K562 (cell line): Measurements from ENCODE around the gene PRKAA1. TPM values are rescaled to one million over a fixed set of nuclear protein-coding genes. Genes with fewer than 3 reads are reported as not detected.
A peak's percentile ranks its signal among the peaks of the same experiment; 100 is the strongest.

Experiments
- BRD9 ChIP-seq: fragments of 450-650 bp; IDR thresholded peaks from 2 replicates; pipeline ENCODE4 v1.6.1; 2018; ENCODE audit warnings: low read depth; ENCODE audit not compliant: partially characterized antibody
- CBFB ChIP-seq: sonication (generic); formaldehyde crosslinking; IDR thresholded peaks from 2 replicates; pipeline ENCODE4 v1.4.0; 2020; ENCODE audit warnings: mild to moderate bottlenecking, missing genetic modification reagents
- COPS2 ChIP-seq: fragments of 450-650 bp; conservative IDR thresholded peaks from 2 replicates; pipeline ENCODE4 v1.6.1; 2016; ENCODE audit warnings: mild to moderate bottlenecking, moderate library complexity
- HMGN3 ChIP-seq: IDR thresholded peaks from 2 replicates; pipeline ENCODE4 v1.6.1; 2011; ENCODE audit warnings: borderline replicate concordance, low read depth, mild to moderate bottlenecking, mixed read lengths, low read length; ENCODE audit not compliant: insufficient read length; ENCODE audit errors: extremely low read depth
- TAL1 ChIP-seq: fragments of 450-650 bp; IDR thresholded peaks from 2 replicates; pipeline ENCODE4 v1.6.1; 2016; ENCODE audit warnings: mild to moderate bottlenecking
- ZFPM2 ChIP-seq: fragments of 250-450 bp; sonication (Bioruptor Pico); IDR thresholded peaks from 2 replicates; pipeline ENCODE4 v1.5.1; 2022; ENCODE audit warnings: mild to moderate bottlenecking
- ZNF444 ChIP-seq: fragments of 250-450 bp; sonication (Bioruptor Pico); IDR thresholded peaks from 2 replicates; pipeline ENCODE4 v1.4.0; 2020; ENCODE audit warnings: mild to moderate bottlenecking, moderate library complexity
- polyA plus RNA-seq, 8 experiments: library from polyadenylated mRNA; depleted of rRNA in 4 of 8; stranded (reverse) in 5 of 8; unstranded in 3 of 8; fragments of >200 nt; fragmentation: Nextera tagmentation in 2 of 8; fragmentation: Illumina TruSeq in 1 of 8; extraction: Ambion mirVana in 2 of 8; extraction: Trizol in 1 of 8; gene quantifications; 2 replicates each; pipeline versions ENCODE4 v1.2.1 to v1.2.3, GENCODE V29; 2011 to 2014; ENCODE audit warnings: inconsistent platforms in 1 of 8, missing spikeins in 1 of 8
- total RNA-seq, 7 experiments: library from RNA; depleted of rRNA in 6 of 7; stranded (reverse); fragments of >200 nt in 6 of 7; fragmentation: Illumina TruSeq in 2 of 7; extraction: Trizol in 2 of 7; gene quantifications; 2 replicates each; pipeline versions ENCODE4 v1.2.1 to v1.2.3, GENCODE V29; 2011 to 2021; ENCODE audit warnings: low replicate concordance in 1 of 7
- TF ChIP-seq, protein P1 (sequence below): fragments of 450-650 bp; IDR thresholded peaks from 2 replicates; pipeline ENCODE4 v1.6.1; 2016; ENCODE audit warnings: low read depth
- TF ChIP-seq, protein P2 (sequence below), 2 experiments: fragments of 450-650 bp; IDR thresholded peaks; 2 replicates each; pipeline ENCODE4 v1.6.1; 2018; ENCODE audit warnings: mild to moderate bottlenecking in 2 of 2, low read depth in 1 of 2; ENCODE audit not compliant: partially characterized antibody in 2 of 2
- TF ChIP-seq, protein P3 (sequence below): sonication (generic); formaldehyde crosslinking; IDR thresholded peaks from 2 replicates; pipeline ENCODE4 v1.4.0; 2020; ENCODE audit warnings: mild to moderate bottlenecking, missing genetic modification reagents
- TF ChIP-seq, protein P4 (sequence below): fragments of 450-650 bp; IDR thresholded peaks from 2 replicates; pipeline ENCODE4 v1.6.1; 2016

Gene PRKAA1
- total and polyA plus RNA-seq, 9 of the 15 experiments (the other 6 are each of a cell fraction or from before 2014, with no cell fraction given), result 24.5 to 84.0 (median 51.4) TPM

DNA sequence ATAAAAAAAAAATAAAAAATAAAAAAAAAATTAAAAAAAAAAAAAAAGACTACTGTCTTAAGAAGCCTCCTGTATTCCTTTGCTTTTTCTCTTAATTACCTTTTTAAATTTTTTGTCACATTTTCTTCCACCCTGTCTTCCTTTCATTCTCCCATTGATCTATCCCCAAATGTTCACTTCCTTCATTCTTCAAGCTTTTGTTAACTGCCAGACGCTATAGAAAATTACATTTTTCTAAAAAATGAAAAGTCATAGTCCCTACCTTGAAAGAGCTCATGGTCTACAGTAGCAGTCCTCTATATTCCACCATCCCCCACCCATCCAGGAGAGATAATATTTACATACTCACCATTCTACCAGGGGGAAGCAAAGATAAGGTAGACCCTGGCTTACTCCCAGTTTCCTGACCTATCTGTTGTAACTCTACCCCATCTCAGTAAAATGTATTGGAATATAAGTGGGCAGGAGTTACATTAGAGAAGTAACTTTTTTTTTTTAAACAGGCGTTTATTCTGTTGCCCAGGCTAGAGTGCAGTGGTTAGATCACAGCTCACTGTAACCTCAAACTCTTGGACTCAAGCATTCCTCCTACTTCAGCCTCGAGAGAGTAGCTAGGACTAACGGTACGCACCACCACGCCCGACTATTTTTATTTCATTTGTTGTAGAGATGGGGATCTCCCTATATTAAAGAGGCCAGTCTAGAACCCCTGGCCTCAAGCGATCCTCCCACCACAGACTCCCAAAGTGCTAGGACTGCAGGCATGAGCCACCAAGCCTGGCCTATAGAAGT is 3.8 kb upstream of the PRKAA1 start (continued):
- no peak for TF ChIP-seq HMGN3
- no peak for TF ChIP-seq CBFB
- TF ChIP-seq ZFPM2, result no peak
- no peak for TF ChIP-seq COPS2
- TF ChIP-seq TAL1, result peak; percentile 81
- peak; percentile 21 for TF ChIP-seq BRD9
- TF ChIP-seq, protein P1, sequence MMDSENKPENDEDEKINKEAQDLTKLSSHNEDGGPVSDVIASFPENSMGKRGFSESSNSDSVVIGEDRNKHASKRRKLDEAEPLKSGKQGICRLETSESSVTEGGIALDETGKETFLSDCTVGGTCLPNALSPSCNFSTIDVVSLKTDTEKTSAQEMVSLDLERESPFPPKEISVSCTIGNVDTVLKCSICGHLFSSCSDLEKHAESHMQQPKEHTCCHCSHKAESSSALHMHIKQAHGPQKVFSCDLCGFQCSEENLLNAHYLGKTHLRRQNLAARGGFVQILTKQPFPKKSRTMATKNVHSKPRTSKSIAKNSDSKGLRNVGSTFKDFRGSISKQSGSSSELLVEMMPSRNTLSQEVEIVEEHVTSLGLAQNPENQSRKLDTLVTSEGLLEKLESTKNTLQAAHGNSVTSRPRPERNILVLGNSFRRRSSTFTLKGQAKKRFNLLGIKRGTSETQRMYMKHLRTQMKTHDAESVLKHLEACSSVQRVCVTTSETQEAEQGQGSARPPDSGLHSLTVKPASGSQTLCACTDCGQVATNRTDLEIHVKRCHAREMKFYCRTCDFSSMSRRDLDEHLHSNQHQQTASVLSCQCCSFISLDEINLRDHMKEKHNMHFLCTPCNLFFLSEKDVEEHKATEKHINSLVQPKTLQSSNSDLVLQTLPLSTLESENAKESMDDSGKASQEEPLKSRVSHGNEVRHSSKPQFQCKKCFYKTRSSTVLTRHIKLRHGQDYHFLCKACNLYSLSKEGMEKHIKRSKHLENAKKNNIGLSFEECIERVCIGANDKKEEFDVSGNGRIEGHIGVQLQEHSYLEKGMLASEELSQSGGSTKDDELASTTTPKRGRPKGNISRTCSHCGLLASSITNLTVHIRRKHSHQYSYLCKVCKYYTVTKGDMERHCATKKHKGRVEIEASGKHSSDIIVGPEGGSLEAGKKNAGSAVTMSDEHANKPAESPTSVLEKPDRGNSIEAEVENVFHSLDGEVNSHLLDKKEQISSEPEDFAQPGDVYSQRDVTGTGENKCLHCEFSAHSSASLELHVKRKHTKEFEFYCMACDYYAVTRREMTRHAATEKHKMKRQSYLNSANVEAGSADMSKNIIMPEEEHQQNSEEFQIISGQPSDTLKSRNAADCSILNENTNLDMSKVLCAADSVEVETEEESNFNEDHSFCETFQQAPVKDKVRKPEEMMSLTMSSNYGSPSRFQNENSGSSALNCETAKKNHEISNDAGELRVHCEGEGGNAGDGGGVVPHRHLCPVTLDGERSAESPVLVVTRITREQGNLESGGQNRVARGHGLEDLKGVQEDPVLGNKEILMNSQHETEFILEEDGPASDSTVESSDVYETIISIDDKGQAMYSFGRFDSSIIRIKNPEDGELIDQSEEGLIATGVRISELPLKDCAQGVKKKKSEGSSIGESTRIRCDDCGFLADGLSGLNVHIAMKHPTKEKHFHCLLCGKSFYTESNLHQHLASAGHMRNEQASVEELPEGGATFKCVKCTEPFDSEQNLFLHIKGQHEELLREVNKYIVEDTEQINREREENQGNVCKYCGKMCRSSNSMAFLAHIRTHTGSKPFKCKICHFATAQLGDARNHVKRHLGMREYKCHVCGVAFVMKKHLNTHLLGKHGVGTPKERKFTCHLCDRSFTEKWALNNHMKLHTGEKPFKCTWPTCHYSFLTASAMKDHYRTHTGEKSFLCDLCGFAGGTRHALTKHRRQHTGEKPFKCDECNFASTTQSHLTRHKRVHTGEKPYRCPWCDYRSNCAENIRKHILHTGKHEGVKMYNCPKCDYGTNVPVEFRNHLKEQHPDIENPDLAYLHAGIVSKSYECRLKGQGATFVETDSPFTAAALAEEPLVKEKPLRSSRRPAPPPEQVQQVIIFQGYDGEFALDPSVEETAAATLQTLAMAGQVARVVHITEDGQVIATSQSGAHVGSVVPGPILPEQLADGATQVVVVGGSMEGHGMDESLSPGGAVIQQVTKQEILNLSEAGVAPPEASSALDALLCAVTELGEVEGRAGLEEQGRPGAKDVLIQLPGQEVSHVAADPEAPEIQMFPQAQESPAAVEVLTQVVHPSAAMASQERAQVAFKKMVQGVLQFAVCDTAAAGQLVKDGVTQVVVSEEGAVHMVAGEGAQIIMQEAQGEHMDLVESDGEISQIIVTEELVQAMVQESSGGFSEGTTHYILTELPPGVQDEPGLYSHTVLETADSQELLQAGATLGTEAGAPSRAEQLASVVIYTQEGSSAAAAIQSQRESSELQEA, result no peak
- no peak for TF ChIP-seq ZNF444
- TF ChIP-seq, protein P2, sequence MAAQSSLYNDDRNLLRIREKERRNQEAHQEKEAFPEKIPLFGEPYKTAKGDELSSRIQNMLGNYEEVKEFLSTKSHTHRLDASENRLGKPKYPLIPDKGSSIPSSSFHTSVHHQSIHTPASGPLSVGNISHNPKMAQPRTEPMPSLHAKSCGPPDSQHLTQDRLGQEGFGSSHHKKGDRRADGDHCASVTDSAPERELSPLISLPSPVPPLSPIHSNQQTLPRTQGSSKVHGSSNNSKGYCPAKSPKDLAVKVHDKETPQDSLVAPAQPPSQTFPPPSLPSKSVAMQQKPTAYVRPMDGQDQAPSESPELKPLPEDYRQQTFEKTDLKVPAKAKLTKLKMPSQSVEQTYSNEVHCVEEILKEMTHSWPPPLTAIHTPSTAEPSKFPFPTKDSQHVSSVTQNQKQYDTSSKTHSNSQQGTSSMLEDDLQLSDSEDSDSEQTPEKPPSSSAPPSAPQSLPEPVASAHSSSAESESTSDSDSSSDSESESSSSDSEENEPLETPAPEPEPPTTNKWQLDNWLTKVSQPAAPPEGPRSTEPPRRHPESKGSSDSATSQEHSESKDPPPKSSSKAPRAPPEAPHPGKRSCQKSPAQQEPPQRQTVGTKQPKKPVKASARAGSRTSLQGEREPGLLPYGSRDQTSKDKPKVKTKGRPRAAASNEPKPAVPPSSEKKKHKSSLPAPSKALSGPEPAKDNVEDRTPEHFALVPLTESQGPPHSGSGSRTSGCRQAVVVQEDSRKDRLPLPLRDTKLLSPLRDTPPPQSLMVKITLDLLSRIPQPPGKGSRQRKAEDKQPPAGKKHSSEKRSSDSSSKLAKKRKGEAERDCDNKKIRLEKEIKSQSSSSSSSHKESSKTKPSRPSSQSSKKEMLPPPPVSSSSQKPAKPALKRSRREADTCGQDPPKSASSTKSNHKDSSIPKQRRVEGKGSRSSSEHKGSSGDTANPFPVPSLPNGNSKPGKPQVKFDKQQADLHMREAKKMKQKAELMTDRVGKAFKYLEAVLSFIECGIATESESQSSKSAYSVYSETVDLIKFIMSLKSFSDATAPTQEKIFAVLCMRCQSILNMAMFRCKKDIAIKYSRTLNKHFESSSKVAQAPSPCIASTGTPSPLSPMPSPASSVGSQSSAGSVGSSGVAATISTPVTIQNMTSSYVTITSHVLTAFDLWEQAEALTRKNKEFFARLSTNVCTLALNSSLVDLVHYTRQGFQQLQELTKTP (IDR thresholded peaks at IDR 0.05; ENCODE audit: low read depth in 1 of 2, partially characterized antibody in 2 of 2), result peak in 1 of 2 experiments; percentile 72
- TF ChIP-seq, protein P3, sequence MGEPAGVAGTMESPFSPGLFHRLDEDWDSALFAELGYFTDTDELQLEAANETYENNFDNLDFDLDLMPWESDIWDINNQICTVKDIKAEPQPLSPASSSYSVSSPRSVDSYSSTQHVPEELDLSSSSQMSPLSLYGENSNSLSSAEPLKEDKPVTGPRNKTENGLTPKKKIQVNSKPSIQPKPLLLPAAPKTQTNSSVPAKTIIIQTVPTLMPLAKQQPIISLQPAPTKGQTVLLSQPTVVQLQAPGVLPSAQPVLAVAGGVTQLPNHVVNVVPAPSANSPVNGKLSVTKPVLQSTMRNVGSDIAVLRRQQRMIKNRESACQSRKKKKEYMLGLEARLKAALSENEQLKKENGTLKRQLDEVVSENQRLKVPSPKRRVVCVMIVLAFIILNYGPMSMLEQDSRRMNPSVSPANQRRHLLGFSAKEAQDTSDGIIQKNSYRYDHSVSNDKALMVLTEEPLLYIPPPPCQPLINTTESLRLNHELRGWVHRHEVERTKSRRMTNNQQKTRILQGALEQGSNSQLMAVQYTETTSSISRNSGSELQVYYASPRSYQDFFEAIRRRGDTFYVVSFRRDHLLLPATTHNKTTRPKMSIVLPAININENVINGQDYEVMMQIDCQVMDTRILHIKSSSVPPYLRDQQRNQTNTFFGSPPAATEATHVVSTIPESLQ (CRISPR knock-in tag), result no peak
- TF ChIP-seq, protein P4, sequence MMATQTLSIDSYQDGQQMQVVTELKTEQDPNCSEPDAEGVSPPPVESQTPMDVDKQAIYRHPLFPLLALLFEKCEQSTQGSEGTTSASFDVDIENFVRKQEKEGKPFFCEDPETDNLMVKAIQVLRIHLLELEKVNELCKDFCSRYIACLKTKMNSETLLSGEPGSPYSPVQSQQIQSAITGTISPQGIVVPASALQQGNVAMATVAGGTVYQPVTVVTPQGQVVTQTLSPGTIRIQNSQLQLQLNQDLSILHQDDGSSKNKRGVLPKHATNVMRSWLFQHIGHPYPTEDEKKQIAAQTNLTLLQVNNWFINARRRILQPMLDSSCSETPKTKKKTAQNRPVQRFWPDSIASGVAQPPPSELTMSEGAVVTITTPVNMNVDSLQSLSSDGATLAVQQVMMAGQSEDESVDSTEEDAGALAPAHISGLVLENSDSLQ, result no peak
